Kidney (tissue), 14 donors: ENCODE measurements around the gene ERICH4. TPM values are rescaled to one million over a fixed set of nuclear protein-coding genes. Genes with fewer than 3 reads are reported as not detected.

ENCODE experiments used
- DNase-seq, 5 donors: peaks; one replicate each; pipeline ENCODE4 v3.0.0-alpha.2; 2013 to 2020
- FAIRE-seq: peaks from 2 replicates; lab custom pipeline; 2012; peaks lifted over from hg19 to GRCh38; lab: Jason Lieb, UNC
- H3K27ac ChIP-seq, 2 donors: one replicate each; pipeline ENCODE4 v1.7.0; 2013; ENCODE audit warnings: low read depth in 2 of 2, low read length in 2 of 2, inconsistent platforms in 1 of 2
- H3K27me3 ChIP-seq: one replicate; pipeline ENCODE4 v1.7.1; 2013; ENCODE audit warnings: low read length, inconsistent platforms; ENCODE audit not compliant: control insufficient read depth, insufficient read depth
- H3K36me3 ChIP-seq, 3 donors: one replicate each; pipeline versions ENCODE4 v1.7.0 to v1.7.1; 2013; ENCODE audit warnings: low read length in 3 of 3, control low read depth in 1 of 3, inconsistent platforms in 1 of 3; ENCODE audit not compliant: insufficient read depth in 3 of 3, control insufficient read depth in 2 of 3
- H3K4me1 ChIP-seq, 3 donors: one replicate each; pipeline versions ENCODE4 v1.7.0 to v1.7.1; 2013; ENCODE audit warnings: low read length in 3 of 3, inconsistent platforms in 1 of 3, low read depth in 1 of 3; ENCODE audit not compliant: control insufficient read depth in 2 of 3, insufficient read depth in 2 of 3
- H3K4me3 ChIP-seq, 3 donors: one replicate each; pipeline versions ENCODE4 v1.7.0 to v1.8.1; 2013; ENCODE audit warnings: low read length in 3 of 3, control low read depth in 1 of 3, inconsistent platforms in 1 of 3
- H3K9ac ChIP-seq, 3 donors: one replicate each; pipeline versions ENCODE4 v1.7.0 to v1.7.1; 2013; ENCODE audit warnings: low read length in 3 of 3, control low read depth in 1 of 3, inconsistent platforms in 1 of 3
- H3K9me3 ChIP-seq, 3 donors: one replicate each; pipeline versions ENCODE4 v1.7.0 to v1.7.1; 2013; ENCODE audit warnings: low read length in 3 of 3, control low read depth in 1 of 3, inconsistent platforms in 1 of 3; ENCODE audit not compliant: control insufficient read depth in 2 of 3, insufficient read depth in 1 of 3
- intact Hi-C: fragments of 100-400 bp; cut with DNase I; formaldehyde crosslinking; loops from one replicate; pipeline ENCODE4 v1.11.1; 2022
- polyA plus RNA-seq: library from polyadenylated mRNA; stranded (reverse); fragments of 350-450 nt; fragmentation: Illumina TruSeq; extraction: RNeasy Lipid Tissue Mini Kit (QIAGEN cat#74804); gene quantifications from one replicate; pipeline ENCODE4 v1.2.3, GENCODE V29; 2014; ENCODE audit warnings: low read depth, low replicate concordance; ENCODE audit not compliant: insufficient read depth
- total RNA-seq: library from RNA; stranded (reverse); fragmentation: NEBNext Ultra II Directional; extraction: Animal tissue kit (Norgen Biotek cat#: 25700); gene quantifications from one replicate; pipeline ENCODE4 v1.2.1, GENCODE V29; 2021
- TF ChIP-seq, protein P1 (sequence below): IDR thresholded peaks from 3 replicates; pipeline ENCODE4 v1.5.1; 2012; ENCODE audit warnings: mild to moderate bottlenecking, moderate library complexity, borderline replicate concordance; ENCODE audit not compliant: insufficient read depth; ENCODE audit errors: extremely low read depth
- donor health status: control.
- donor health status: control.
- donor health status: control.
- donor health status: control.
- donor health status: control.
- donor health status: DM: yes; HTN: yes; CAD: no.
- donor health status: Normal renal cell carcinoma (clear cell type).

The ERICH4 gene
- total and polyA plus RNA-seq, 2 donors from 2014 or later = 23.1 TPM; not detected in 1

DNA sequence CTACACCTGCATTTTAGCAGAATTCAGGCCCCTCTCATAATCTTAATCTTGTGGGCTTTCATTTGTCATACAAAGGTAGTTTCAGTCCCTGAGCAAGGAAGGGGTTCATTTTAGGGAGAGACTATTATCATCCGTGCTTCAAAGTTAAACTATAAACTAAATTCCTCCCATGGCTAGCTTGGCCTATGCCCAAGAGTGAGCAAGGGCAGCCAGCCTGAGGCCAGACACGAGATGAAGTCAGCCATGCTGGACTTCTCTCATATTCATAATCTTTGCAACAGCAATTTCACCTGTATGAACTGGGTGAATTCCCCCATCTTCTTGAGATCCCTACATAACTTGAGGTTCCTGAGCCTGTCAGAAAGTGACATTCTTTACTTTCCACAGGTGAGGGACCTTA lies 13.0 kb downstream of the ERICH4 start:
- Histone ChIP-seq H3K4me3 (no peak overlapping the region), H3K36me3 (no peaks in the 10 kb centered on the region), H3K27ac (peak overlapping the region; percentile 34 to 67), H3K9ac (no peak overlapping the region), H3K9me3 (no peaks in the 10 kb centered on the region), H3K4me1 (peaks cover 0 to 16% (median 3%) of the 10 kb centered on the region in 3 donors), H3K27me3 (no peaks in the 10 kb centered on the region)
- intact Hi-C loops = no loop called here
- DNase-seq = no peak
- TF ChIP-seq, protein P1, sequence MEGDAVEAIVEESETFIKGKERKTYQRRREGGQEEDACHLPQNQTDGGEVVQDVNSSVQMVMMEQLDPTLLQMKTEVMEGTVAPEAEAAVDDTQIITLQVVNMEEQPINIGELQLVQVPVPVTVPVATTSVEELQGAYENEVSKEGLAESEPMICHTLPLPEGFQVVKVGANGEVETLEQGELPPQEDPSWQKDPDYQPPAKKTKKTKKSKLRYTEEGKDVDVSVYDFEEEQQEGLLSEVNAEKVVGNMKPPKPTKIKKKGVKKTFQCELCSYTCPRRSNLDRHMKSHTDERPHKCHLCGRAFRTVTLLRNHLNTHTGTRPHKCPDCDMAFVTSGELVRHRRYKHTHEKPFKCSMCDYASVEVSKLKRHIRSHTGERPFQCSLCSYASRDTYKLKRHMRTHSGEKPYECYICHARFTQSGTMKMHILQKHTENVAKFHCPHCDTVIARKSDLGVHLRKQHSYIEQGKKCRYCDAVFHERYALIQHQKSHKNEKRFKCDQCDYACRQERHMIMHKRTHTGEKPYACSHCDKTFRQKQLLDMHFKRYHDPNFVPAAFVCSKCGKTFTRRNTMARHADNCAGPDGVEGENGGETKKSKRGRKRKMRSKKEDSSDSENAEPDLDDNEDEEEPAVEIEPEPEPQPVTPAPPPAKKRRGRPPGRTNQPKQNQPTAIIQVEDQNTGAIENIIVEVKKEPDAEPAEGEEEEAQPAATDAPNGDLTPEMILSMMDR = no peak
- FAIRE-seq = no peak

DNA sequence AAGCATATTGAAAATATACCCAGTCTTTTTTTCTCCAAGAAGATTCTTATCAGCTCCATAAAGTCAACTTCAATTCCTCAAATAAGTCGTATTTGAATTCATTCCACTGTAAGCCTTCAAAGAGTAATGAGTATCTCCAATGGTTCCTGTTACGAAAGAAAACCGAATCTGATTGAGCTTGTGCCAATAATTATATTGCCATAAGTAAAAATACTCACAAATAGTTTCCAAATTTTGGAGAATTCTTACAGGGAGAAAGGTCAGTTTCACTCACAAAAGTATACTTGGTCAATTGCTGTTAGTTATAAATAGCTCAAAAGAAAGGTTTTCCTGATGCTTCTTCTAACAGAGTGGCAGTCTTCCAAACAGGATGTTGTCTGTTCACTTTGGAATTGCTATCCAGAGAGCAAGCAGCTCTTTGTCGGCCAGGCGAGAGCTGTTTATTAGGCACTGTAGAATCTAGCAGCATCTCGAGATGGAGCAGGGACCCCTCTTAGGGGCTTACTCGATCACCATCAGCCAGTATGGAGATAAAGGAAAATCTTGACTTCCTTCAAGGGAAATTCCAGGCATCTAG lies 13.5 kb downstream of the ERICH4 start:
- TF ChIP-seq, protein P1 = no peak
- Histone ChIP-seq H3K27me3 (no peaks in the 10 kb centered on the region), H3K9me3 (no peaks in the 10 kb centered on the region), H3K4me3 (no peak overlapping the region), H3K27ac (peak overlapping the region; percentile 47 to 67), H3K9ac (peak overlapping the region in 1 of 3 donors; percentile 51), H3K4me1 (peaks cover 0 to 16% (median 3%) of the 10 kb centered on the region in 3 donors), H3K36me3 (no peaks in the 10 kb centered on the region)
- intact Hi-C loops = no loop called here
- DNase-seq (peak in 1 of 5 donors; percentile 55), FAIRE-seq (peak; percentile 44)

DNA sequence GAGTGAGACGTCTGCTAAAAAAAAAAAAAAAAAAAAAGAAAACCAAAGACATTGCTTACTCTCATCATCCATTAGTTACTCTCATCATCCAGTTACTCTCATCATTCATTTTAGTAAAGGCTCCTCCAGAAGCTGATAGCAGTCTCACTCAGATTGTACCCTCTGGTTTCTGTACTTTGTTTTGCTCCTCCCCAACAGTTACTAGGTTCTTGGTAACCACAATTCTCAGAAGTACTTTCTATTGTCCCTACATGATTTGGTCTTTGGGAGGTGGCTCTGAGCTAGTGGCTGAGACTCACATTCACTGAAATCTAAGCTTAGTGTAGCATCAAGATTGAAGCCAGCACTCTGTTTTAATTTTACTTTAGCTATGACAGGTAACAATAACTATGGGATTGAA lies 14.3 kb downstream of the ERICH4 start:
- H3K4me3 ChIP-seq = no peak overlapping the region
- peaks cover 0 to 16% (median 3%) of the 10 kb centered on the region in 3 donors for H3K4me1 ChIP-seq
- no peak for DNase-seq
- no peak overlapping the region for H3K9ac ChIP-seq
- H3K27me3 ChIP-seq = no peaks in the 10 kb centered on the region
- H3K36me3 ChIP-seq = no peaks in the 10 kb centered on the region
- no peaks in the 10 kb centered on the region for H3K9me3 ChIP-seq
- TF ChIP-seq, protein P1 = no peak
- FAIRE-seq = no peak
- peak overlapping the region in 1 of 2 donors; percentile 67 for H3K27ac ChIP-seq
- intact Hi-C loops = no loop called here
